Thymus (tissue), 11 donors: ENCODE measurements around the gene TTC7B. TPM values are rescaled to one million over a fixed set of nuclear protein-coding genes. Genes with fewer than 3 reads are reported as not detected.

Experiments used
- DNase-seq, 9 donors: peaks; one replicate each; pipeline ENCODE4 v3.0.0-alpha.2; 2013; ENCODE audit warnings: low spot score in 9 of 9, low read depth in 6 of 9, missing footprints in 1 of 9
- H3K27ac ChIP-seq, 2 donors: one replicate each; pipeline ENCODE4 v1.5.1; 2013; ENCODE audit warnings: control low read depth in 1 of 2, low read depth in 1 of 2, low read length in 1 of 2, mild to moderate bottlenecking in 1 of 2, moderate library complexity in 1 of 2
- H3K27me3 ChIP-seq, 2 donors: one replicate each; pipeline ENCODE4 v1.5.1; 2013; ENCODE audit warnings: low read length in 1 of 2; ENCODE audit not compliant: control insufficient read depth in 2 of 2, insufficient read depth in 1 of 2
- H3K36me3 ChIP-seq, 2 donors: one replicate each; pipeline ENCODE4 v1.5.1; 2013; ENCODE audit warnings: low read length in 1 of 2, mild to moderate bottlenecking in 1 of 2, moderate library complexity in 1 of 2; ENCODE audit not compliant: control insufficient read depth in 2 of 2, insufficient read depth in 2 of 2
- H3K4me1 ChIP-seq, 2 donors: one replicate each; pipeline ENCODE4 v1.5.1; 2013; ENCODE audit warnings: low read length in 2 of 2; ENCODE audit not compliant: control insufficient read depth in 2 of 2, insufficient read depth in 2 of 2
- H3K4me3 ChIP-seq, 2 donors: one replicate each; pipeline ENCODE4 v1.5.1; 2013; ENCODE audit warnings: low read length in 2 of 2, control low read depth in 1 of 2, mild to moderate bottlenecking in 1 of 2
- H3K9me3 ChIP-seq, 2 donors: one replicate each; pipeline ENCODE4 v1.5.1; 2013; ENCODE audit warnings: low read length in 1 of 2, mild to moderate bottlenecking in 1 of 2; ENCODE audit not compliant: control insufficient read depth in 2 of 2, insufficient read depth in 1 of 2
- WGBS: extraction: QIAGEN DNeasy Blood & Tissue Kit; methylation state at CpG from one replicate; pipeline ENCODE4 v1.1.7; 2013; 5-methylcytosine and 5-hydroxymethylcytosine counted together
- polyA plus RNA-seq: library from polyadenylated mRNA; stranded (reverse); fragments of 200-250 nt; gene quantifications from one replicate; pipeline ENCODE4 v1.2.3, GENCODE V29; 2013
- total RNA-seq: library from RNA; stranded (reverse); fragments of 120-200 nt; gene quantifications from one replicate; pipeline ENCODE4 v1.2.4, GENCODE V29; 2013
- donor health status: healthy.

TTC7B gene
- total and polyA plus RNA-seq, 2 donors = 3.2 to 5.6 TPM

DNA sequence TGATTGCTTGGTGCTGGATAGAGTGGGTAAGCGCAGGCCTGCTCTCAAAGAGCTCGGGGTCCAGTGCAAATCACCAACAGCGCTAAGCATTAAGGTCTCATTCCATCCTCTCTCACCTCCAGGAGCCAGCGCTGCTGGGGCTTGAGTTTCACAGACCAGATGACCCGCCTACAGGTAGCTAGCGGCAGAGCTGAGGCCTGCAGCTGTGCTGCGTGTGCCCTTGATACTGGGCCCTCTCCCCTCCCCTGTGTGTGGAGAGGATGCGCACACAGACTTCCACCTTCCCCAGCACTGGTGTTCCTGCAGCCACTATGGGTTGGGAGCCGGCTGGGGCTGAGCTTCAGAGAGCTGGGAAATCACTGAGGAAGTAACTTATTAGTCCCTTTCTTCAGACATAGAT, 269.5 kb downstream of the TTC7B start:
- no peaks in the 10 kb centered on the region for H3K27me3 ChIP-seq
- no peaks in the 10 kb centered on the region for H3K9me3 ChIP-seq
- no peak for DNase-seq
- no peak overlapping the region for H3K4me3 ChIP-seq
- no peak overlapping the region for H3K27ac ChIP-seq
- WGBS = 91% methylated on average over 9 of the region's 9 CpGs
- no peaks in the 10 kb centered on the region for H3K4me1 ChIP-seq
- no peaks in the 10 kb centered on the region for H3K36me3 ChIP-seq

DNA sequence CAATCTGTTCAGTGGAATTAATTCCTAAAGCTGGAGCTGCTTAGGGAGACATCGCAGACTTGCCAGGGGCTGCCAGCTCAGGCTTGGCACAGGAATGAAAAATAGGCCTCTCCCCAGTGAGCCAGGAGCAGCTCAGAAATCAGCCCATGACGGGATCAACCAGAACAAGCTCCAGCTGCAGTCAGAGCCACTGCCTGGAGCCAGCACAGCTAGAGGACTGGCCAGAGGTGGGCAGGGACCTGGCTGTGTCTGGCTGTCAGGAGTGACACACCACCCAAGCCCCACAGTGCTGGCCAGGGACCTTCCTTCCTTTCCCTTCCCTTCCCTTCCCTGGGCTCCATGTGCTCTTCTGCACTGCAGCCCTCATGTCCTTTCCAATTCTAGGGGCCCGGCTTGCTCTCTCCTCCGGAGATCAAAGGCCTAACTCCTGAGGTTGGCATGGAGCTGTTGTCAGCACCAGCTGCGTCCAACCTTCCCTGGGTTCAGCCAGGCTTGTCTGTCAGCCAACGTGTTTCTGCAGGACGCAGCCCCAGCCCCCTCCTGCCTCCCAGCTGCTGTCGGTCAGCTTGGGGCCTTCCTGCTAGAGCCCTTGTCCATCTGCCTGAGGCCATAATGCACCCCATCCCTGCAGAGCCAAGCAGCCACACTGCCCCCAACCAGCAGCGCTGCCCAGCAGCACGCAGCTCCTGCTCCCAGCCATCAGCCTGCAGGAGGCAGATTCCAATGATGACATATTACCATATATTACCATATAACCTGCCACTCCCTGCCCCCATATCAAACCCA, 270.1 kb downstream of the TTC7B start:
- DNase-seq = no peak
- H3K27ac ChIP-seq = no peak overlapping the region
- H3K4me1 ChIP-seq = no peaks in the 10 kb centered on the region
- H3K4me3 ChIP-seq = no peak overlapping the region
- no peaks in the 10 kb centered on the region for H3K36me3 ChIP-seq
- WGBS = 96% methylated on average over 10 of the region's 10 CpGs
- H3K27me3 ChIP-seq = no peaks in the 10 kb centered on the region
- H3K9me3 ChIP-seq = no peaks in the 10 kb centered on the region

DNA sequence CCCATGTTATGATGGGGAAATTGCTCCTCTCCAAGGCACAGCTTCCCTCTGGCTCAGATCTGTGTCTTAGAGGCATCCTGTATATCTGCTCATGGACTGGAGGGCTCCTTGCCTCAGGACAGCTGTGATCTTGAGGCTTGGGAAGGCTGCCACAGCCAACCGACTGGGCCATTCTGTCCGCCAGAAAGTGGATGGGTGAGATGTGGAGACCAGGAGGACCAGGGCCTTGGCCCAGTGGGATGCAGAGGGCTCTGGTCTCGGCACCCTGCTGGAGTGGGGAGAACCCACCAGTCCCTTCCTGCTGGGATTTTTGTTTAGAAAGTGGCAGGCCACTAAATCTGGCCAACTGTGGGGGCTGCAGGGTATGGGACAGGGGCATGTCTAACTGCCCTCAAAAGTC, 270.8 kb downstream of the TTC7B start:
- H3K36me3 ChIP-seq = no peaks in the 10 kb centered on the region
- no peaks in the 10 kb centered on the region for H3K27me3 ChIP-seq
- H3K27ac ChIP-seq = no peak overlapping the region
- no peak overlapping the region for H3K4me3 ChIP-seq
- H3K9me3 ChIP-seq = no peaks in the 10 kb centered on the region
- DNase-seq = no peak
- 96% methylated on average over 3 of the region's 3 CpGs for WGBS
- H3K4me1 ChIP-seq = no peaks in the 10 kb centered on the region

- Histone ChIP-seq H3K27me3 (no peaks in the 10 kb centered on the region), H3K4me3 (no peak overlapping the region), H3K36me3 (no peaks in the 10 kb centered on the region), H3K27ac (no peak overlapping the region), H3K9me3 (no peaks in the 10 kb centered on the region), H3K4me1 (no peaks in the 10 kb centered on the region)
- DNase-seq = no peak
- 97% methylated on average over 8 of the region's 8 CpGs for whole genome bisulfite sequencing
These were observed 271.3 kb downstream of the TTC7B start for GRCh38 chr14:90544971-90545370.

DNA sequence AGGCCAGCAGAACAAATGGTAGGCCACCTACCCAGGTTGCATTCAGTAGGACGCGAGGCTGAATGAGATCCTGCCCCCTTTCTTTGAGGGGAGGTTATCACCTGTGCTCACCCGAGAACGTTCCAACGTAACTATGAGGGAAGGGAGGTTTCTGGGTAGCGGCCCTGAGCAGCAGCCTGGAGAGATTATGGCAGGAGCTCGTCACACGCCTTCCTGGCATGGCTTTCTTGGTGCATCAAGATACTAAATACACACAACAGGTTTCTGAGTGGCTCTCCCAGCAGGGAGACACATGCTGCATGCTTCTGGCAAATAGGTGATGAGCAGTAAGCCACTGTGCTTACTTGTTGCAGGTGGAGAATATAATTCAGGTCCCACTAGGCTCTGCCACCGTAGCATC, 271.7 kb downstream of the TTC7B start:
- no peaks in the 10 kb centered on the region for H3K36me3 ChIP-seq
- no peaks in the 10 kb centered on the region for H3K27me3 ChIP-seq
- H3K4me3 ChIP-seq = no peak overlapping the region
- no peak for DNase-seq
- no peak overlapping the region for H3K27ac ChIP-seq
- H3K4me1 ChIP-seq = no peaks in the 10 kb centered on the region
- 97% methylated on average over 9 of the region's 9 CpGs for WGBS
- no peaks in the 10 kb centered on the region for H3K9me3 ChIP-seq

GRCh38 chr14:90543876-90544275, 272.4 kb downstream of the TTC7B start:
- DNase-seq = no peak
- Histone ChIP-seq H3K9me3 (no peaks in the 10 kb centered on the region), H3K27me3 (no peaks in the 10 kb centered on the region)

DNA sequence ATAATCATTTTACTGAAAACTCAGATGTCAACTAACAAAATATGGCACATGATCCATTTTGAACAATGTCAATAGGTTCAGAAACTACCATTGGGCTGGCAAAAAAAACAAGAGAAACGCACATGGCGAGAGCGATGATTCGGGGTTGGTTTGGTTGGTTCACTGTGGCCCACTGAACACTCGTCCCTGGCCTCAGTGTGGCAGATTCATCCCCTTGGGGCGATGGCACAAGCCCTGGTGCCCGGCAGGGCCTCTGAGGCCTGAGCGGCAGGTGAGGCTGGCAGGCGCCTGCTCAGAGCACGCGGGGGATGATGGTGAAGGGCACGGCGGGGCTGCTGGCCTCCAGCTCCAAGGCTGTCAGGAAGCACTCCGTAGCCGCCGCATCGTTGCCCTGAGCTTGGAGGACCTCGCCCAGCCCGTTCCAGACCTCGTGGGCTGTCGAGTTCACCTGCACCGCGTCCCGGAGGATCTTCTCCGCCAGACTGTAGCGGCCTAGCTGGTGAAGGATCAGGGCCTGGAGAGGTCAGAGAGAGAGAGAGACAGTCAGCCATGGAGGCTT, 275.1 kb downstream of the TTC7B start:
- no peak for DNase-seq
- H3K27ac ChIP-seq = no peak overlapping the region
- H3K4me3 ChIP-seq = no peak overlapping the region
- WGBS = 98% methylated on average over 26 of the region's 26 CpGs
- no peaks in the 10 kb centered on the region for H3K36me3 ChIP-seq
- no peaks in the 10 kb centered on the region for H3K27me3 ChIP-seq
- no peaks in the 10 kb centered on the region for H3K4me1 ChIP-seq
- no peaks in the 10 kb centered on the region for H3K9me3 ChIP-seq

More at GRCh38 chr14:90543876-90544275, 272.4 kb downstream of the TTC7B start:
- H3K4me1 ChIP-seq = no peaks in the 10 kb centered on the region
- 94% methylated on average over 6 of the region's 6 CpGs for WGBS
- no peaks in the 10 kb centered on the region for H3K36me3 ChIP-seq
- H3K27ac ChIP-seq = no peak overlapping the region
- H3K4me3 ChIP-seq = no peak overlapping the region

GRCh38 chr14:90540437-90540836, 275.8 kb downstream of the TTC7B start:
- Histone ChIP-seq H3K36me3 (no peaks in the 10 kb centered on the region), H3K4me3 (no peak overlapping the region), H3K27me3 (no peaks in the 10 kb centered on the region), H3K4me1 (no peaks in the 10 kb centered on the region), H3K27ac (no peak overlapping the region), H3K9me3 (no peaks in the 10 kb centered on the region)
- 97% methylated on average over 4 of the region's 4 CpGs for WGBS
- no peak for DNase-seq

GRCh38 chr14:90539996-90540395, 276.2 kb downstream of the TTC7B start:
- no peak overlapping the region for H3K27ac ChIP-seq
- no peak for DNase-seq
- H3K27me3 ChIP-seq = no peaks in the 10 kb centered on the region
- WGBS = 98% methylated on average over 12 of the region's 12 CpGs
- no peaks in the 10 kb centered on the region for H3K4me1 ChIP-seq
- H3K4me3 ChIP-seq = no peak overlapping the region
- no peaks in the 10 kb centered on the region for H3K9me3 ChIP-seq
- no peaks in the 10 kb centered on the region for H3K36me3 ChIP-seq
